ENCODE results near the gene MYO7A.

The MYO7A gene

DNA sequence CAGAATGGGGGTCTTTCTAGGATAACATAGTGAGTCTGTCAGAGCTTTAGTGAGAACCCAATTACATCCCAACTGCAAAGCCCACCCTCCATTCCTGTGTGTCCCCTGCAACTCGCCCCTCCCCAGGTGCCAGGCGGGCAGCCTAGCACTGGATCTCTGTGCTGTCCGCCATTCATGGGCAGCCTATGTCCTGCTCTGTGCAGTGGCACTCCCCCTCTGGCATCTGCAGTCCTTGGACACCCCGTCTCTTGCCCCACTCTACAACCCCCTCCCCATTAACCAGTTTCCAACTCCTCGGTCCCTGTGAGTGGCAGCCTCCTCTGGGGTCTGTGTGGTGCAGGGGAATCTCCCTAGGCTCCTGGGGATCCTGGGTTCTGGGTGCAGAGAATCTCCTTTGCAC lies 37.0 kb downstream of the MYO7A start:
- DNase-seq (ENCODE audit: low read depth in 2 of 2) = no peak

DNA sequence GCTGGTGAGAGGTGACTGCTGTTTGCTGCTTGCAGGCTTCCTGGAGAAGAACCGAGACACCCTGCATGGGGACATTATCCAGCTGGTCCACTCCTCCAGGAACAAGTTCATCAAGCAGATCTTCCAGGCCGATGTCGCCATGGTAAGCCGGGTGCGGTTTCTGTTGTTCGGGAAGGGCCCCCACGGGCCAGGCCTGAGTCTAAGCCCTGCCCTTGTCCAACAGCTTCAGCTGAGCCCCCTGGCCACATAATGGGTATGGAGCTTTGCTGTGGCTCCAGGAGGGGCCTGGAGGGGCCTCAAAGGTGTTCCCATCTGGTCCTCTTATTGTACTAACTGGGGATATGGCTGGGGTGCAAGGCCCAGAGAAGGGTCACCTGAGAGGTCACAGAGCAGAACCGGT lies 38.0 kb downstream of the MYO7A start:
- DNase-seq (ENCODE audit: low read depth in 2 of 2) = no peak

DNA sequence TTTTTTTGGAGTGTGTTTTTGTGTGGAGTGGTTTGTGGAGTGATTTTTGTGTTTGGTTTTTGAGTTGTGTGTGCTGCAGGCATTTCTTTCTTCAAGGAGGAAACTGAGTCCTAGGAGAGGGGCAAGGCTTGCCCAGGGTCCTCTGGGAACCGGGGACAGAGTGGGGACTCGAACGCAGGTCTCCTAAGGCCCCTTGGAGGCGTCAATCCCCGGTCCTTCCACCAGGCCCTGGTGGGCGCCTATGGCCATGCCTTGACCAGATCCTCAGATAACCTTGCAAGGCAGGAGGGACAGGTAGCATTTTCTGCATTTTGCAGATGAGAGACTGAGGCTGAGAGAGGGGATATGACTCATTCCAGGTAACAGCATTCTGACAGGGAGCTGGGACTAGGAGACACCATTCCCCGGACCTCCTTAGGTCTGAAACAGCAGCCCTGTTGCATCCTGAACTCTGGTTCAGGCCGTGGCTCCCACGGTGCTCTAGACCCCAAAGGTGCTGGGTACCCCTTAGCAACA lies 39.1 kb downstream of the MYO7A start:
- no peak for DNase-seq (ENCODE audit: low read depth in 2 of 2)

DNA sequence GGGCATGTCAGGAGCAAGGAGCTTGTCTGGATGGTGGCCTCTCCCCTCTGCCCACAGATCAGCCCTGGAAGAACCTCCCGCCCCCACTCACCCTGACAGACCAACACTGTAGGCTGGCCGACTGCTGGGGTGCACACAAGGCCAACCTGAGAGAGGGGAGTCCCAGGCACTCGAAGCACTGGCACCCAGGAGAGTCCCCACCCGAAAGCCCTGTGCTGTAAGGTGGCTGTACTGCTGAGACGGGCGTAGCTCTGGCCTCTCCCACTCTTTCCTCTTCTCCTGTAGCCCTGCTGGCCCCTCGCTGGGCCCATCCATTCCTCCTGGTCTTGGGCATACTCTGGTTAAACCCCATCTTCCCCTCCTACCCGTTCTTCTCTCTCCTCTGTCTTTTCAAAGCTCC lies 39.7 kb downstream of the MYO7A start:
- DNase-seq (ENCODE audit: low read depth in 2 of 2) = no peak

DNA sequence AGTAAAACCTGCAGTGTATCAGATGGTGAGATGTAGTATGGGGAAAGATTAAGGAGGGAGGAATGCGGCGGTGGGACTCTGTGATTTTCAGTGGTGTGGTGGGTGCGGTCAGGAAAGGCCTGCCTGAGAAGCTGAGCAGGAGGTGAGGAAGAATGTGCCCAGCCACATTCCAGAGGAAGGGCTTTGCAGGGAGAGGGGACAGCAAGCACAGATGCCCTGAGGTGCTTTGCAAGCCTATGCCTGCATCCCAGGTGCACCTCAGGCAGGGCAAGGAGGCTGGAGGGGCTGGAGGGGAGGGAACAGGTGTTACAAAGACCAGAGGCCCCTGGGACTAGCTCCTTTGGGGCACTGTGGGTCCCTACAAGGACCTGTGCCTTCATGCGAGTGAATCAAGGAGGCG lies 42.1 kb downstream of the MYO7A start:
- DNase-seq (ENCODE audit: low read depth in 2 of 2) = no peak

DNA sequence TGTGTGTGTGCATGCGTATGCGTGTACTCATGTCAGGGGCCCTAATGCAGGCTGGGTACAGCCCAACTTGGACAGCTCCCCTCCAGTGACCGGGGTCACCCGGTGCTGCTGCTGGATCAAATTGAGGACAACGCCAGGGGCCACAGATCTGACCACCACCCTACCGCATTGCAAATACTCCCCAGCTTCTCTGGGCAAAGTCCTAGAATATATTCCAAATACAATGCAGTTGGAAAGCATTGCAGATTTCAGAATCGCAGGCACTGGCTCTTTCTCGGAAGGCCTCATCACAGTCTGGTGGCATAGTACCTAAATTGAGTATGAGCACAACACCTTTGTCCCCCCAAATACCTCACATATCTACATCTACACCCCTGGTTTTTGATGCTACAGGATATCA lies 43.2 kb downstream of the MYO7A start:
- DNase-seq (ENCODE audit: low read depth in 2 of 2) = no peak

DNA sequence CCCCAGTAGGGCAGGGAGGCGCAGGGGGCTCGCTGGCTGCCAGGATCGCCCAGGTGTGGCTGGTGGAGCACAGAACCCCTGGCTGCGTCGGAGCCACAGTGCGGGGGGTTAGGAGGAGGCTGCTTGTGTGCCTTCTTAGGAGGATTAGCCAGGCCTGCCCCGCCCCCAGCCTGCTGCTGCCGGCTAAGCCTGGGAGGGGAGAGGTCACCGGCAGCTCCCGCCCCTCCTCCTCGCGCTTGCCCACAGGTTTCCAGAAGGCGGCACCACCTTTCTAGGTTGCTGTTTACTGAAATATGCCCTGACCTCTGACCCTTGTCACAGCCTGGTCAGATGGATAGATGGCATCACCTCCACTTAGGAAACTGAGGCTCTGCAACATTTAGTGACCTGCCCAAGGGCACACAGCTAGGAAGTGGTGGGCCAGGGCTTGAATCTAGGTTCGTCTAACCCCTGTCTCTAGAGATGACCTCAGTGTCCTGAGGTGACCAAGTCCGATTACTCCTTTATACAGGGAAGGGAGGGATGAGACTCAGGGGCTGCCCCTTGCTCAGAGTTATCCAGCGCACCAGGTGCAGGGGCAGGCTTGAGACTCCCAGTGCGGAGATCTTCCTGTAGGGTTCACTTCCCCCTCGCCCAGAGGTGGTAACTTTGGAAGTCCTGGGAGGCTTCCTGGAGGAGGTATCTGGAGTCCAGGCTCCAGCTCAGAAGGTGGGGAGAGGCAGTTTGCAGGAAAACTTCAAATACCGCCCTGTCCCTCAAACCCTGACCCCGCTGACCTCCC lies 44.0 kb downstream of the MYO7A start:
- no peak for DNase-seq (ENCODE audit: low read depth in 2 of 2)

DNA sequence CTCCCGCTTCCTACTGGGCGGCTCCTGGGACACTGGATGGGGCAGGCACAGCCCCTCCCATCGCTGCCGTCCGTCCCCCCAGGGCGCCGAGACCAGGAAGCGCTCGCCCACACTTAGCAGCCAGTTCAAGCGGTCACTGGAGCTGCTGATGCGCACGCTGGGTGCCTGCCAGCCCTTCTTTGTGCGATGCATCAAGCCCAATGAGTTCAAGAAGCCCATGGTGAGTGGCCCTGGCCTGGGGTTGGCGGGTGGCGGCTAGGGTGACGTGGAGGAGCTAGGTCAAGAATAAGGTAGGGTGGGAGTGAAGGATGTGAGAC lies 44.6 kb downstream of the MYO7A start:
- DNase-seq (ENCODE audit: low read depth in 2 of 2) = no peak

DNA sequence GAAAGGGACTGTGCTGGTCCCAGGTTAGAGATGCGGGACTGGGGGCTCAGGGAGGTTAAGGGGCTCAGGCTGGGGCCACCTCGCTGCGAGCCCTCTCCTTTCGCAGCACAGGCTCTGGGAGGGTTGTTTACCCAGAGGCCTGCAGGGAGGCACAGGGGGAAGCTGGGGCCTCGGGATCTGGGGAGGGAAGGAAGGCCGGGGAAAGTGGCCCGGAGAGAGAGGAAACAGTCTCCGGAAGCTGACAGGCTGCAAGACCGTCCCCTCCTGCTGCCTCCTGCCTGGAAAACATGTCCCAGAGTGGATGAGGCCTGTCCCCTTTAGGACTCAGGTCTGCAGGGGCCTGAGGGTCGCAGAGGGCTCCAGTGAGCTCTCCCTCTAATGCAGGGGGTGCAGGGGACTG lies 45.4 kb downstream of the MYO7A start:
- no peak for DNase-seq (ENCODE audit: low read depth in 2 of 2)

DNA sequence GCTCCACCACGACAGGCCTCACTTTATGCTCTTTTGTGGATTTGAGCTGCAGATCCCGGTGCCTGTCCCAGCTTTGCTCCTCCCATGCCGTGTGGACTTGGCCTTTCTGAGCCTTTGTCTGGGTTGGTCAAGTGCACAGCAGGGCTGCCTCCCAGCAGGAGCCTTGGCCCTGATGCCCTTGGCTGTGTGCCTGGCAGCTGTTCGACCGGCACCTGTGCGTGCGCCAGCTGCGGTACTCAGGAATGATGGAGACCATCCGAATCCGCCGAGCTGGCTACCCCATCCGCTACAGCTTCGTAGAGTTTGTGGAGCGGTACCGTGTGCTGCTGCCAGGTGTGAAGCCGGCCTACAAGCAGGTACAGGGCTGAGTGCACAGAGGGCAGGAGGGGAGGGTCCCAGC lies 46.5 kb downstream of the MYO7A start:
- no peak for DNase-seq (ENCODE audit: low read depth in 2 of 2)

DNA sequence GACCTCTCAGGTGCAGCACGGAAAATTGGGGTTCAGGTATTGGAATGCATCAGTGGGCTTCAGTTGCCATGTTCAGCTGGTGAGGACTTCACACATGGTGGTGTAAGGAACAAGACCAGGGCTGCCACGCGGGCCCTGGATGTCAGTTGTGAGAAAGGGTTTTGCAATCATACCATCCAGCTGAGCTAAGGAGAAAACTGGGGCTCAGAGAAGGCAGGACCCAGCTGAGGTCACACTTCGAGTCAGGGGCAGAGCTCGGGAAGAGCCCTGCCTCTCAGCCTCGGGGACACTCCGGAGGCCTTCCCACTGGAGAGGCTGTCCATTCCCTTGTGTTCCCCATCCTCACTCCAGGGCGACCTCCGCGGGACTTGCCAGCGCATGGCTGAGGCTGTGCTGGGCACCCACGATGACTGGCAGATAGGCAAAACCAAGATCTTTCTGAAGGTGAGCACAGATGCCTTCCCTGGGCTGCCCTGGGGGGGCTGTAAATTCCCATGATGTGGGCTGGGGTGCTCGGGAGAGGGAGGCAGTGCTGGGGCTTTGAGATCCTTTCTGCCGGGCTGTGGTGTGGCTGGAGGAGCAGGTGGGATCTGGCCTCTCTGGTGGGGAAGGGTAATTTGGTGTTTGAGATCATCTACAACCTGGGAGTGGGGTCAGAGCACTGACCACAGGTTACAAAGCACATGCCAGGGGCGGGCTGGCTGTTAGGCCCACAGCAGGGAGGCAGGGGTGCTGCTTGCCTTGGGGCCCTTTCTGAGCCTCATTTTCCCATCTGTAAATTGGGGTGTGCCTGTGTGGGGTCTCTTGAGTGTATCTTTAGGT lies 47.2 kb downstream of the MYO7A start:
- DNase-seq (ENCODE audit: low read depth in 2 of 2) = no peak

DNA sequence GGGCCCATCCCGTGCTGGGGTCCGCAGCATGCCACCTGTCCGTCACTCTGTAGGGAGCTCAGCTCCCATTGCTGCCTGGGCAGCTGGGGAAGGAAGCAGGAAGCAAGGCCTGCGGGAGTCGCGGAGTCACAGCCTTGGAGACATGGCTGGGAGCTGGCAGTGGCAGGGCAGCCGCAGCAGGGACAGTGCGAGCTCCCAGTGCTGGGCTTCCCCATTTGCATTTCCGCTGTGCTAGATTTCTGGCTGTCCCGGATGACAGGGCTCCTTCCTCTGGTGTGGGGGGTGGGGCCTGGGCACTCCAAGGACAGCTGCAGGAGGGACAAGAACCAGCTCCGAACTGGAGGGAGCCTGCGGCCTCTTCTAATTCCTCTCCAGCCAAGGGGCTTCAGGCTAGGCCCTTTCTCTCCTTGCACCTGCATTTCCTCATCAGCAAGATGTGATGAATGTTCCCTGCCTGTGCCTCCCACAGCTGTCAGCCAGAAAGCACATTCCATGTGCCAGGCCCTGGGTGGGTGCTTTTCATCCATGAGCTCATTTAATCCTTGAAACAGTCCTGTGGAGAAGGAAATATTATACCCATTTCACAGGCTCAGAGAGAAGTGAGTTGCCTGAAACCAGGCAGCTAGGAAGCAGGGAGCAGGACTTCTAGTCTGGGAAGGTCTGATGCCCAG lies 48.0 kb downstream of the MYO7A start:
- no peak for DNase-seq (ENCODE audit: low read depth in 2 of 2)

DNA sequence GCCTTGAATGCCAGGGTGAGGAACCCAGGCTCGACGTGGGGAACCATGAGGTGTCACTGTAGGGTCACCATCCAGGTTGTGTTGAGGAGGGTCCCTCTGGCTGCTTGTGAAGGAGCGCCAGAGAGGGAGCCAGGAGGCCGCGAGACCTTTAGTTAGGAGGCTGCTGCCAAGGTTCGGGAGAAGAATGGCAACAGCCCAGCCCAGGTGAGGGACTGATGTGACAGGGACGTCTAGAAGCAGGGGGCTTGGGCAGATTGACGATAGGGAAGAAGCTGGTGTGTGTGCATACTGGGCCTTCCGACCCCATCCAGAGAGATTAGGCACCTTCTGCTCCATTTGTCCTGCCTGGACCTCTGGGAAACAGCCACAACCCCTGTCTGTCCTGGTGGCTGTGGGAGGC lies 49.0 kb downstream of the MYO7A start:
- DNase-seq (ENCODE audit: low read depth in 2 of 2) = no peak

DNA sequence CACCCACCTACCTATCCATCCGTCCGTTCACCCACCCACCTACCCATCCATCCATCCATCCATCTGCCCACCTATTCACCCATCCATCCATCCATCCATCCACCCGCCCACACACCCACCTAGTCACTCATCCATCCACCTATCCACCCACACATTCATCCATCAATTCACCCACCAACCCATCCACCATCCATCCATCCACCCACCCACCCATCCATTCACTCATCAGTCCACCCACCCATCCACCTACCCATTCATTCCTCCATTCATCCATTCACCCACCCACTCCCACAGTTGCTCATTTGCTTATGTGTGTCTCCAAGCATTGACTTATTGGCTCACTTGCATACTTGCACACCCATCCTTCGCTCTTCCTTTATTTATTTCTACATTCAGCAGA lies 50.1 kb downstream of the MYO7A start:
- DNase-seq (ENCODE audit: low read depth in 2 of 2) = no peak

DNA sequence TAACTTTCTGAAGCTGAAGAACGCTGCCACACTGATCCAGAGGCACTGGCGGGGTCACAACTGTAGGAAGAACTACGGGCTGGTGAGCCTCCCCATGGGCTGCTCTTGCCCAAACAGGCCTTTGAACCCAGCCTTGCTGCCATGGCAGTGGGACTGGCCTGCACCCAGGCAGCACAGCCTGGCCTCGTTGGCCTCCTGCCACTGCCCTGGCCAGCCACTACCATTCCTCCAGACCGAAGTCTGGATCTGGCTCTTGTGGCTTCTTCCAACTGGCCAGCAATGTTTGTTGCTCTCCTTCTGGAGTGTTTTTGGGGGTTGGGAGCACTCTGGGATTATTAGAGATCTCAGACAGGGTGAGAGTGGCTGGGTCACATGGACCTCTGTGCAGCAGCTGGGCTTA lies 51.0 kb downstream of the MYO7A start:
- no peak for DNase-seq (ENCODE audit: low read depth in 2 of 2)

DNA sequence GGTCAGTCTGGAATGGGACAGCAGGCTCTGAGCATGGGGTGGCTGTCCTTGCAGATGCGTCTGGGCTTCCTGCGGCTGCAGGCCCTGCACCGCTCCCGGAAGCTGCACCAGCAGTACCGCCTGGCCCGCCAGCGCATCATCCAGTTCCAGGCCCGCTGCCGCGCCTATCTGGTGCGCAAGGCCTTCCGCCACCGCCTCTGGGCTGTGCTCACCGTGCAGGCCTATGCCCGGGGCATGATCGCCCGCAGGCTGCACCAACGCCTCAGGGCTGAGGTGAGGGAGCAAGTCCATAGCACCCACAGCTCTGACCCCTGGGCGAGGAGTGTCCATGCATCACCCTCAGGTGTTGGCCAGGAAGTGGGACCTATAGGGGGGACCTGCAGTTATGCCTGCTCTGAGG lies 51.6 kb downstream of the MYO7A start:
- DNase-seq (ENCODE audit: low read depth in 2 of 2) = no peak

DNA sequence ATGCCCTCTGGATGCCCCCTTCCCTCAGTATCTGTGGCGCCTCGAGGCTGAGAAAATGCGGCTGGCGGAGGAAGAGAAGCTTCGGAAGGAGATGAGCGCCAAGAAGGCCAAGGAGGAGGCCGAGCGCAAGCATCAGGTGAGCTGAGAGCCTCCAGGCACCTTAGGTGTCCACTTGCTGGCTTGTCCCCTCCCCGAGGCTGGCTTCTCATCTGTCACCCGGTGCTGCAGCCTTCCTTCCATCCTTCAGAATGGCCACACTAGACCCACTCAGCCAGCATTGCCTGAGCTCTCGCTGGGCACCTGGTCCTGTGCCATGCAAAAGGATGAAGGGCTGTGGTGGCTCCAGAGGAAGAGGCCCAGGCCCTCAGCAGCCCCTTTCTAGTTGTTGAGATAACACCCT lies 52.3 kb downstream of the MYO7A start:
- DNase-seq (ENCODE audit: low read depth in 2 of 2) = no peak

DNA sequence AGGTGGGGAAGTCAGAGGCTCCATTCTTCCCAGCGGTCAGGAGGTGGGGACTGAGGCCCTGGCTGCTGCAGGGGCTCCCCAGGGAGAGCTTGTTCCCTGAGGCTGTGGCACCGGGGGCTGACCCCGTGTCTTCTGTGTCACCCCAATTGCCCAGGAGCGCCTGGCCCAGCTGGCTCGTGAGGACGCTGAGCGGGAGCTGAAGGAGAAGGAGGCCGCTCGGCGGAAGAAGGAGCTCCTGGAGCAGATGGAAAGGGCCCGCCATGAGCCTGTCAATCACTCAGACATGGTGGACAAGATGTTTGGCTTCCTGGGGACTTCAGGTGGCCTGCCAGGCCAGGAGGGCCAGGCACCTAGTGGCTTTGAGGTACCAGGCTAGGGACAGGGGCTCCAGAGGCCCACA lies 53.2 kb downstream of the MYO7A start:
- DNase-seq (ENCODE audit: low read depth in 2 of 2) = no peak

DNA sequence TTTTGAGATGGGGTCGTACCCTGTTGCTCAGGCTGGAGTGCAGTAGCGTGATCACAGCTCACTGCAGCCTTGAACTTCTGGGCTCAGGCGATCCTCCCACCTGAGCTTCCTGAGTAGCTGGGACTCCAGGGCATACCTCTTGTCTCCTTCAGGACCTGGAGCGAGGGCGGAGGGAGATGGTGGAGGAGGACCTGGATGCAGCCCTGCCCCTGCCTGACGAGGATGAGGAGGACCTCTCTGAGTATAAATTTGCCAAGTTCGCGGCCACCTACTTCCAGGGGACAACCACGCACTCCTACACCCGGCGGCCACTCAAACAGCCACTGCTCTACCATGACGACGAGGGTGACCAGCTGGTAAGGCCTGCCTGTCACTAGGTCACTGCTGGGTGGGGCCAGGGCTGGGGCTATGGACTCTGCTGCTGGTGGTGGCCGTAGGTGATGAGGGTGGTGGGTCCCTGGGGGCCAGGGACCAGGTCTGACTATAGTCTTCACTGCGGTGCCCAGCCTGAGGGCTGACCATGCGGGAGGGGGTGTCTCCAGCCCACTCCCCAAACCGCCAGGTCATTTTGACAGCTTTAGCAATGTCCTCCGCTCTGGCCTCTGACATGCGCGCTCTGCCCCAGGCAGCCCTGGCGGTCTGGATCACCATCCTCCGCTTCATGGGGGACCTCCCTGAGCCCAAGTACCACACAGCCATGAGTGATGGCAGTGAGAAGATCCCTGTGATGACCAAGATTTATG lies 53.9 kb downstream of the MYO7A start:
- no peak for DNase-seq (ENCODE audit: low read depth in 2 of 2)

DNA sequence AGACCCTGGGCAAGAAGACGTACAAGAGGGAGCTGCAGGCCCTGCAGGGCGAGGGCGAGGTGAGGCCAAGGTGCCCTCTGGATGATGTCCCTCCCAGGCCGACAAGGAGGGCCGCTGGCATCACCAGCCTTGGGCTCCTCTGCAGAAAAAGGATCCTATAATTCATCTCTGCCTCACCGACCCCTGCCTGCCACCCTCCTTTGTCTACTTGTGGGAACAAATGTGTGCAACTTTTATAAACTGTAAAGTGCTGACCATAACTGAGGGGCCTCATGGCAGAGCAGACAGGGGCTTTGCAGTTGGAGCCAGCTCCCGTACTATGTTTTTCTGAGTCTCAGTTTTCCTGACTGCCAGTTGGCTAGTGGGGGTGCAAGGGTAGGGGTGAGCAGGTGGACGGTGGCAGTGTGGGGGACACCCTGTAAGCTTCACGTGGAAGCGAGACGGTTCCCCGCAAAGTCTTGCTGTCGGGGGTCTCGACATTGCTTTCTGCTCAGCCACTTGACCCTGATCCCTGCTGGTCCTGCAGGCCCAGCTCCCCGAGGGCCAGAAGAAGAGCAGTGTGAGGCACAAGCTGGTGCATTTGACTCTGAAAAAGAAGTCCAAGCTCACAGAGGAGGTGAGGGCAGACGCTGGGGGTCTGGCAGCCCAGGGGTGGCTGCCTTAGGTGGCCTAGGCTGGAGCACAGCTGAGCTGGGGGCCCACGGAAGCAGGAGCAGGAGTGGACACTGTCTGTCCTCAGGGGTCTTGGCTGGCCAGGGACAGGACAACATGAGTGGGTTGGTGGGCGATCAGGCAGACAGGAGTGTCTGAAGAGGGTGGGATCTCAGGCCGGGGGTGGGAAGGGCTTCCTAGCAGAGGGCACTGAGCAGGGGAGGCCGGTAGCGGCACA lies 54.7 kb downstream of the MYO7A start:
- no peak for DNase-seq (ENCODE audit: low read depth in 2 of 2)

DNA sequence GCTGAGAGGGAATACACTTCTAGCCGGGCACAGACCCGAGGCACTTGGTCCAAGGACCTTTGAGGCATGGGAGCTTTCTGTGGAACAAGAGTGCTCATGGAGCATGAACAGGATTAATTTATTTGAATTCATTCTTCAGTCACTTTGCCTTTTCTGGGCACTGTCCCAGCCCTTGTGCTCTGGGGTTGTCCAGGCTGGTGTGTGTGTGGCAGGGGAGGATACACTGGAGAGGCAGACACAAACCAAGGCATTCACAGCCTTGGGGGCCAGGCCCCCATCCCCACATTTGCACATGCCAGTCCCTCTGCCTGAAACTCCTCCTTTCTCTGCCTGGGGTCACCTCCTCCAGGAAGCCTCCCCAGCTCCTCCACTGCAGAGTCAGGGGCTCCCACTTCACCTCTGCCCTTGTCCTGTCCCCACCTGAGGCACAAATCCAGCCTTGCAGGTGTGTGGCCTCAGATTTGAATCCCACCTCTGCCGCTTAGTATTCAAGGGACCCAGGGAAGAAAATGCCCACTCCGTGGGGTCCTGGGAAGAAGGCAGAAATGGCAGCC lies 55.5 kb downstream of the MYO7A start:
- DNase-seq (ENCODE audit: low read depth in 2 of 2) = no peak

Data from stimulated activated CD4-positive, alpha-beta T cell treated with anti-CD3 and anti-CD28 coated beads, Interleukin-1b, Interleukin-23, amount 100 ng/mL, for 4 hours (primary cell).